HepG2 (cell line): ENCODE measurements around the gene RREB1. TPM values are rescaled to one million over a fixed set of nuclear protein-coding genes. Genes with fewer than 3 reads are reported as not detected.
"Not testable (repeated sequence)": the region's sequence is repeated elsewhere in the genome, so short reads cannot be mapped to it uniquely, and the experiment has no call there.

Source experiments
- ATAC-seq: fragments of 200-7000 bp; cut with Tn5 transposase; 3 replicates; pipeline ENCODE4 v1.9.1; 2020; ENCODE audit warnings: mild to moderate bottlenecking, moderate library complexity
- BruUV-seq: library from RNA; stranded (reverse); fragments of 400-500 nt; replicated peaks from 2 replicates; lab custom pipeline; 2021; lab: Mats Ljungman, UMichigan
- CTCF ChIA-PET: fragments of 300-600 bp; formaldehyde crosslinking; extraction: SDS; loops from one replicate; lab custom pipeline; 2021; ENCODE audit warnings: low total read pairs, inconsistent platforms, low intra/inter-chr PET ratio; lab: Yijun Ruan, JAX
- POLR2A ChIA-PET: fragments of 350-600 bp; sonication (Branson Sonifier 250); formaldehyde crosslinking; loops from one replicate; lab custom pipeline; 2020; ENCODE audit warnings: antibody characterized with exemption, inconsistent platforms; lab: Yijun Ruan, JAX
- DNase-seq: peaks from one replicate; pipeline ENCODE4 v3.0.0-alpha.2; 2015; ENCODE audit warnings: low spot score
- FAIRE-seq: peaks from 3 replicates; lab custom pipeline; 2011; peaks lifted over from hg19 to GRCh38; lab: Jason Lieb, UNC
- H2AFZ ChIP-seq: one replicate; pipeline ENCODE4 v1.6.1; 2011; ENCODE audit warnings: low read length, inconsistent platforms
- H3K27ac ChIP-seq: fragments of 300-600 bp; 3 replicates; pipeline ENCODE4 v1.8.0; 2011; ENCODE audit warnings: mixed run types, mild to moderate bottlenecking, mixed read lengths, low read length, inconsistent platforms; ENCODE audit not compliant: insufficient read depth; ENCODE audit errors: extremely low read length
- H3K27me3 ChIP-seq, 2 experiments: fragments of 200-600 bp in 1 of 2; 2 replicates in 1 of 2; 3 replicates in 1 of 2; pipeline versions ENCODE4 v1.6.0 to v1.8.0; 2011; ENCODE audit warnings: low read length in 2 of 2, mild to moderate bottlenecking in 2 of 2, moderate library complexity in 2 of 2, inconsistent platforms in 1 of 2; ENCODE audit not compliant: insufficient read depth in 2 of 2, control insufficient read depth in 1 of 2
- H3K36me3 ChIP-seq, 2 experiments: fragments of 200-600 bp in 1 of 2; replicated peaks in 1 of 2; 2 replicates in 1 of 2; 3 replicates in 1 of 2; pipeline versions ENCODE4 v1.5.1 to v1.8.0; 2011; ENCODE audit warnings: low read length in 2 of 2, inconsistent platforms in 1 of 2; ENCODE audit not compliant: insufficient read depth in 2 of 2, control insufficient read depth in 1 of 2
- H3K4me1 ChIP-seq: 2 replicates; pipeline ENCODE4 v1.5.1; 2012; ENCODE audit warnings: low read length, inconsistent platforms; ENCODE audit not compliant: insufficient read depth
- H3K4me2 ChIP-seq: 2 replicates; pipeline ENCODE4 v1.6.0; 2011; ENCODE audit warnings: low read depth, low read length, inconsistent platforms
- H3K4me3 ChIP-seq, 3 experiments: fragments of 200-600 bp in 1 of 3; sonication (generic), shearing (Covaris generic) in 1 of 3; replicated peaks in 1 of 3; 2 replicates each; pipeline ENCODE4 v1.5.1; 2011 to 2016; ENCODE audit warnings: low read length in 3 of 3, inconsistent platforms in 2 of 3, low read depth in 2 of 3, mild to moderate bottlenecking in 2 of 3, control low read depth in 1 of 3, mixed read lengths in 1 of 3; ENCODE audit not compliant: insufficient read depth in 1 of 3
- H3K79me2 ChIP-seq: one replicate; pipeline ENCODE4 v1.6.1; 2011; ENCODE audit warnings: low read length, inconsistent platforms; ENCODE audit not compliant: insufficient read depth
- H3K9ac ChIP-seq: 2 replicates; pipeline ENCODE4 v1.6.0; 2011; ENCODE audit warnings: mild to moderate bottlenecking, low read depth, low read length, inconsistent platforms; ENCODE audit not compliant: insufficient read depth
- H3K9me3 ChIP-seq: 2 replicates; pipeline ENCODE4 v1.5.1; 2012; ENCODE audit warnings: mild to moderate bottlenecking, low read length
- H4K20me1 ChIP-seq: 2 replicates; pipeline ENCODE4 v1.6.0; 2011; ENCODE audit warnings: inconsistent platforms, mild to moderate bottlenecking, low read length, moderate library complexity; ENCODE audit not compliant: insufficient read depth
- IKZF1 ChIP-seq: fragments of 450-650 bp; IDR thresholded peaks from 2 replicates; pipeline ENCODE4 v1.7.1; 2016
- MIER3 ChIP-seq: IDR thresholded peaks from 2 replicates; pipeline ENCODE4 v1.6.1; 2016; ENCODE audit warnings: missing compliant biosample characterization, borderline replicate concordance
- NCOR1 ChIP-seq: fragments of 200-600 bp; sonication (generic); IDR thresholded peaks from 2 replicates; pipeline ENCODE4 v1.7.0; 2017; ENCODE audit warnings: antibody characterized with exemption, low read length, borderline replicate concordance
- RBM22 ChIP-seq: fragments of 200-400 bp; formaldehyde crosslinking; optimal IDR thresholded peaks from 2 replicates; pipeline ENCODE3; 2017; ENCODE audit warnings: mild to moderate bottlenecking, low read length, moderate library complexity
- RORA ChIP-seq: sonication (generic); formaldehyde crosslinking; IDR thresholded peaks from 2 replicates; pipeline ENCODE4 v1.5.0; 2020; ENCODE audit warnings: mild to moderate bottlenecking, missing genetic modification reagents, moderate library complexity
- TBL1XR1 ChIP-seq: fragments of 150-350 bp; IDR thresholded peaks from 2 replicates; pipeline ENCODE4 v1.6.1; 2014; ENCODE audit warnings: borderline replicate concordance, low read length; ENCODE audit not compliant: partially characterized antibody
- ZFP36 ChIP-seq: fragments of 150-350 bp; IDR thresholded peaks from 2 replicates; pipeline ENCODE4 v1.6.1; 2018; ENCODE audit warnings: borderline replicate concordance, low read length, low read depth; ENCODE audit not compliant: partially characterized antibody
- ZKSCAN1 ChIP-seq: fragments of 150-350 bp; IDR thresholded peaks from 2 replicates; pipeline ENCODE4 v1.6.1; 2014; ENCODE audit warnings: low read length
- ZKSCAN8 ChIP-seq: IDR thresholded peaks from 2 replicates; pipeline ENCODE4 v1.6.1; 2016; ENCODE audit warnings: borderline replicate concordance, missing genetic modification reagents, missing compliant biosample characterization
- ZNF121 ChIP-seq: sonication (generic); formaldehyde crosslinking; IDR thresholded peaks from 2 replicates; pipeline ENCODE4 v1.5.0; 2020; ENCODE audit warnings: mild to moderate bottlenecking, missing genetic modification reagents
- ZNF501 ChIP-seq: sonication (generic); formaldehyde crosslinking; IDR thresholded peaks from 2 replicates; pipeline ENCODE4 v1.5.1; 2020; ENCODE audit warnings: mild to moderate bottlenecking, moderate library complexity, missing genetic modification reagents
- ZSCAN12 ChIP-seq: sonication (generic); formaldehyde crosslinking; IDR thresholded peaks from 2 replicates; pipeline ENCODE4 v1.9.0; 2021; ENCODE audit warnings: mild to moderate bottlenecking, missing genetic modification reagents
- WGBS: methylation state at CpG from one replicate; pipeline ENCODE4 v1.1.6; 2017; ENCODE audit warnings: low lambda C conversion rate; 5-methylcytosine and 5-hydroxymethylcytosine counted together
- in situ Hi-C: cut with HindIII; loops from 2 replicates; pipeline ENCODE4 v1.10.0; 2017; ENCODE audit warnings: low pct_unique_long_range_greater_than_20kb; ENCODE audit not compliant: extremely low pct_ligation_motif_present
- intact Hi-C: fragments of 100-400 bp; cut with micrococcal nuclease; formaldehyde crosslinking; loops from one replicate; pipeline ENCODE4 v1.10.0; 2022; ENCODE audit not compliant: unreplicated experiment
- polyA plus RNA-seq, 8 experiments: library from polyadenylated mRNA; depleted of rRNA in 3 of 8; stranded (reverse) in 7 of 8; unstranded in 1 of 8; fragments of >200 nt; fragmentation: Illumina TruSeq in 4 of 8; extraction: Trizol in 4 of 8; gene quantifications; 2 replicates each; pipeline versions ENCODE4 v1.2.1 to v1.2.3, GENCODE V29; 2011 to 2016; ENCODE audit warnings: low read depth in 4 of 8, missing spikeins in 1 of 8, mixed read lengths in 1 of 8; ENCODE audit not compliant: insufficient read depth in 1 of 8
- total RNA-seq, 5 experiments: library from RNA; depleted of rRNA; stranded (reverse); fragments of >200 nt; fragmentation: Illumina TruSeq; extraction: Trizol; gene quantifications; 2 replicates each; pipeline ENCODE4 v1.2.3, GENCODE V29; 2016; ENCODE audit warnings: low read depth in 1 of 5
- TF ChIP-seq, protein P1 (sequence below): sonication (generic); formaldehyde crosslinking; IDR thresholded peaks from 2 replicates; pipeline ENCODE4 v1.5.1; 2020; ENCODE audit warnings: mild to moderate bottlenecking, missing genetic modification reagents, moderate library complexity

The RREB1 gene
- total and polyA plus RNA-seq, 2 of the 13 experiments (the other 11 are each of a cell fraction or from before 2014, with no cell fraction given), result 6.1 to 23.2 TPM

DNA sequence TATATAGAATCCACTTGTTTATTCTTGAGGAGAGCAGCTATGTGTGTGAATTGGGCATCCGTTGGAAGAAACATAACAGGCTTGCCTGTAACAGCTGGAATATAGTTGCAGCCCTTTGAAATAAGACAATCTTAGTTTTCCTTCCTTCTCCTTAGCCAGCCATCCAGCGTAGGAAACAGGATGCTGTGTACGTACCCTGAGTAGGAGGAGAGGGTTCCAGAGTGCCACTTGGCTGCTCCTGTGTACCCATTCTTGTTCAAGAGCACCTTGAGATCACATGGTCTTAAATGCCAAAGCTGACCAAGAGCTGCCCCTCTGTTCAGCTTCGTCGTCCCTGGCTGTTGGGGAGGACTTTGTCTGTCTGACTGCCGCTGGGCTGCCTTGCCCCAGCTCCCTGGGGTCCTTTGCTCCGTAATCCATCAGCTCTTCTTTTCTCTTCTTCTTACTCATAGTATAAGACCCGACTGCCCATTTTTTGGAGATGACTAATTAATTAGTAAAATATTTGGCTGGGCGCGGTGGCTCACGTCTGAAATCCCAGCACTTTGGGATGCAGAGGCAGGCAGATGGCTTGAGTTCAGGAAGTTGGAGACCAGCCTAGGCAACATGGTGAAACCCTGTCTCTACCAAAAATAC, 49.0 kb downstream of the RREB1 start:
- Histone ChIP-seq H3K36me3 (peaks cover 3% of the 10 kb centered on the region in 2 experiments; a peak in 4 of 5 replicates), H3K4me2 (no peak overlapping the region), H3K9me3 (no peaks in the 10 kb centered on the region), H3K27me3 (no peaks in the 10 kb centered on the region), H3K79me2 (peaks cover 96% of the 10 kb centered on the region), H3K27ac (peak overlapping the region; percentile 1), H3K4me3 (no peak overlapping the region), H3K4me1 (peaks cover 98% of the 10 kb centered on the region), H3K9ac (no peak overlapping the region), H2AFZ (no peak overlapping the region), H4K20me1 (peaks cover 10% of the 10 kb centered on the region)
- WGBS, result 93% methylated on average over 11 of the region's 11 CpGs
- FAIRE-seq, result no peak
- ChIA-PET CTCF (interaction anchor here (0.7 kb wide), 1 partner anchor 114 kb away, joined by 3 read pairs; no protein-coding TSS in a partner anchor), POLR2A (no interaction called here)
- BruUV-seq, result no TSS peak
- intact Hi-C loops, result no loop called here
- no peak for ATAC-seq
- no peak for DNase-seq
- TF ChIP-seq ZSCAN12 (no peak), NCOR1 (no peak), IKZF1 (no peak), RORA (CRISPR knock-in tag) (no peak), ZKSCAN8 (CRISPR knock-in tag) (no peak), TBL1XR1 (no peak), ZNF501 (CRISPR knock-in tag) (no peak), MIER3 (CRISPR knock-in tag) (no peak), ZFP36 (no peak)
- in situ Hi-C loops, result no loop called here

- BruUV-seq, H3K36me3 ChIP-seq, DNase-seq, H2AFZ ChIP-seq, ATAC-seq, H3K27me3 ChIP-seq, H3K4me2 ChIP-seq, H3K4me3 ChIP-seq, intact Hi-C loops, H3K9ac ChIP-seq, H4K20me1 ChIP-seq, FAIRE-seq, POLR2A ChIA-PET, in situ Hi-C loops, H3K9me3 ChIP-seq: not testable (repeated sequence)
- Histone ChIP-seq H3K79me2 (peaks cover 96% of the 10 kb centered on the region), H3K4me1 (peaks cover 98% of the 10 kb centered on the region), H3K27ac (peak overlapping the region; percentile 88)
- 98% methylated on average over 7 of the region's 7 CpGs for WGBS
- CTCF ChIA-PET, result interaction anchor here (0.7 kb wide), 1 partner anchor 114 kb away, joined by 3 read pairs; no protein-coding TSS in a partner anchor
- TF ChIP-seq ZKSCAN1 (peak; percentile 62), ZNF121 (CRISPR knock-in tag) (peak; percentile 87), RBM22 (peak; percentile 11)
- TF ChIP-seq, protein P1, sequence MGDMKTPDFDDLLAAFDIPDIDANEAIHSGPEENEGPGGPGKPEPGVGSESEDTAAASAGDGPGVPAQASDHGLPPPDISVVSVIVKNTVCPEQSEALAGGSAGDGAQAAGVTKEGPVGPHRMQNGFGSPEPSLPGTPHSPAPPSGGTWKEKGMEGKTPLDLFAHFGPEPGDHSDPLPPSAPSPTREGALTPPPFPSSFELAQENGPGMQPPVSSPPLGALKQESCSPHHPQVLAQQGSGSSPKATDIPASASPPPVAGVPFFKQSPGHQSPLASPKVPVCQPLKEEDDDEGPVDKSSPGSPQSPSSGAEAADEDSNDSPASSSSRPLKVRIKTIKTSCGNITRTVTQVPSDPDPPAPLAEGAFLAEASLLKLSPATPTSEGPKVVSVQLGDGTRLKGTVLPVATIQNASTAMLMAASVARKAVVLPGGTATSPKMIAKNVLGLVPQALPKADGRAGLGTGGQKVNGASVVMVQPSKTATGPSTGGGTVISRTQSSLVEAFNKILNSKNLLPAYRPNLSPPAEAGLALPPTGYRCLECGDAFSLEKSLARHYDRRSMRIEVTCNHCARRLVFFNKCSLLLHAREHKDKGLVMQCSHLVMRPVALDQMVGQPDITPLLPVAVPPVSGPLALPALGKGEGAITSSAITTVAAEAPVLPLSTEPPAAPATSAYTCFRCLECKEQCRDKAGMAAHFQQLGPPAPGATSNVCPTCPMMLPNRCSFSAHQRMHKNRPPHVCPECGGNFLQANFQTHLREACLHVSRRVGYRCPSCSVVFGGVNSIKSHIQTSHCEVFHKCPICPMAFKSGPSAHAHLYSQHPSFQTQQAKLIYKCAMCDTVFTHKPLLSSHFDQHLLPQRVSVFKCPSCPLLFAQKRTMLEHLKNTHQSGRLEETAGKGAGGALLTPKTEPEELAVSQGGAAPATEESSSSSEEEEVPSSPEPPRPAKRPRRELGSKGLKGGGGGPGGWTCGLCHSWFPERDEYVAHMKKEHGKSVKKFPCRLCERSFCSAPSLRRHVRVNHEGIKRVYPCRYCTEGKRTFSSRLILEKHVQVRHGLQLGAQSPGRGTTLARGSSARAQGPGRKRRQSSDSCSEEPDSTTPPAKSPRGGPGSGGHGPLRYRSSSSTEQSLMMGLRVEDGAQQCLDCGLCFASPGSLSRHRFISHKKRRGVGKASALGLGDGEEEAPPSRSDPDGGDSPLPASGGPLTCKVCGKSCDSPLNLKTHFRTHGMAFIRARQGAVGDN, result peak; percentile 29
Observed at GRCh38 chr6:7157307-7157706, 49.5 kb downstream of the RREB1 start.
